ENCODE results near the gene MYH7. TPM values are rescaled to one million over a fixed set of nuclear protein-coding genes. Genes with fewer than 3 reads are reported as not detected.

MYH7 gene
- total and polyA plus RNA-seq, 4 donors, result 0.02 to 0.42 (median 0.04) TPM

DNA sequence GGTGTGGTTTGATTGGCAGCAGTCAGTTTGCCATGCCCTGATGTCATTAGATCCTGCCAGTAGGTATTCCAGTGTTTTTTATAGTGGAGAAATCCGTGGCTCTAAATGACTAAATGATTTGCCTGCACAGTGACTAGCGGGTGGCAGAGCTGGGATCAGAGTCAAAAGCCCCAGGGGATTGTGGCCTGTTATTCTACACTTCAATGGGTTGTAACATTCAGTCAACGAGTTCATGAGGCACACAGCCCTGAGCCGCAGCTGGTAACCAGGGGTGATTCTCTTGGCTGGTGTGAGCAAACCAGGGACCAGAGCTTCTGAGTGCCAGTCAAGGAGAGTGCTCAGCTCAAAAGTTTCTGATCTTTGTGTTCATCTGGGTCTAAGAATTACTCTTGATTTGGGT, 29.2 kb downstream of the MYH7 start (continued):
- no peak for TF ChIP-seq FOXA1 (IDR thresholded peaks at IDR 0.05)

DNA sequence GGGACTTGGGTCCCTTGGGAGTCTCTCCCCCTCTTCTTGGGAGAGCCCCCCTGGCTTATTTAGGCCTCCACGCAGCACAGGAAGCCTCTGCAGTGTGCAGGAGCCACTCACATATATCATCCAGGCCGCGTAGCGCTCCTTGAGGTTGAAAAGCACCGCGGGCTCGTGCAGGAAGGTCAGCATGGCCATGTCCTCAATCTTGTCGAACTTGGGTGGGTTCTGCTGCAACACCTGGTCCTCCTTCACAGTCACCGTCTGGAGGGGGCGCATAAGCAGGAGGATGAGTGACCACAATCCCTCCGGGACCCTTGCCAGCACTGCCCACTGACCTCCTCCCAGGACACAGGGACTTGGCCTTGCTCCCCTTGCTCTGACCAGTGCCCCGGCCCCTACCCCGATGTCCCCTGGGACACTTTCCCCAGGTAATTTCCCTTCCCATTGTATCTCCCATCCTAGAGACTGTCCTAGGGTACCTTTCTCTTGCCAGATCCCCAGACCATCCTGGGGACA, 29.9 kb downstream of the MYH7 start:
- Histone ChIP-seq H3K36me3 (ENCODE audit: control insufficient read depth in 4 of 4, insufficient read depth in 3 of 4, low read depth in 1 of 4, low read length in 3 of 4) (no peaks in the 10 kb centered on the region), H3K4me3 (ENCODE audit: low read depth in 1 of 3, low read length in 3 of 3) (no peak overlapping the region), H3K9ac (ENCODE audit: low read depth in 1 of 2, low read length in 2 of 2) (no peak overlapping the region), H3K9me3 (ENCODE audit: control insufficient read depth in 4 of 4, low read length in 3 of 4) (no peaks in the 10 kb centered on the region), H3K27me3 (ENCODE audit: control insufficient read depth in 4 of 4, insufficient read depth in 4 of 4, low read length in 3 of 4) (peaks cover 0 to 10% (median 5%) of the 10 kb centered on the region in 4 donors), H3K4me1 (ENCODE audit: control insufficient read depth in 4 of 4, insufficient read depth in 4 of 4, low read length in 3 of 4) (no peaks in the 10 kb centered on the region), H3K27ac (ENCODE audit: low read depth in 1 of 2, low read length in 2 of 2) (no peak overlapping the region)
- WGBS, result 87% methylated on average over 13 of the region's 13 CpGs
- no peak for DNase-seq (ENCODE audit: low spot score)
- TF ChIP-seq, protein P1, sequence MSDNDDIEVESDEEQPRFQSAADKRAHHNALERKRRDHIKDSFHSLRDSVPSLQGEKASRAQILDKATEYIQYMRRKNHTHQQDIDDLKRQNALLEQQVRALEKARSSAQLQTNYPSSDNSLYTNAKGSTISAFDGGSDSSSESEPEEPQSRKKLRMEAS (IDR thresholded peaks at IDR 0.05), result no peak

DNA sequence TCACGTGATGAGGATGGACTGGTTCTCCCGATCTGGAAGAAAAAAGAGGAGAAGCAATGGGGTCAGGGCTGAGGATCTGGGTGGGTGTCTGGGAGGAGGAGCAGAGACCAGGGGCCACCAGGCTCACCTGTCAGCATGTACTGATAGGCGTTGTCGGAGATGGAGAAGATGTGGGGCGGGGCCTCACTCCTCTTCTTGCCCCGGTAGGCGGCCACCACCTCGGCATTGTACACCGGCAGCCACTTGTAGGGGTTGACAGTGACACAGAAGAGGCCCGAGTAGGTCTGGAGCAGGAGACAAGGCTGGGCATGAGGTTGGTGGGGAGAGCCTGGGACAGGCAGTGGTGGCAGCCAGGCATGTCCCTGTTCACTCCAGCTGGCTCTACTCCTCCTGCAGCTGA, 30.4 kb downstream of the MYH7 start:
- no peak for DNase-seq (ENCODE audit: low spot score)
- no peaks in the 10 kb centered on the region for H3K9me3 ChIP-seq (ENCODE audit: control insufficient read depth in 4 of 4, low read length in 3 of 4)
- H3K27ac ChIP-seq (ENCODE audit: low read depth in 1 of 2, low read length in 2 of 2), result no peak overlapping the region
- TF ChIP-seq TAF1 (conservative IDR thresholded peaks at IDR 0.05) (no peak), FOXA1 (IDR thresholded peaks at IDR 0.05) (no peak), SP1 (IDR thresholded peaks at IDR 0.05) (no peak), HNF4G (IDR thresholded peaks at IDR 0.05) (no peak), YY1 (IDR thresholded peaks at IDR 0.05) (no peak), FOXA2 (IDR thresholded peaks at IDR 0.05) (no peak), JUND (IDR thresholded peaks at IDR 0.05) (no peak)
- TF ChIP-seq, protein P2, sequence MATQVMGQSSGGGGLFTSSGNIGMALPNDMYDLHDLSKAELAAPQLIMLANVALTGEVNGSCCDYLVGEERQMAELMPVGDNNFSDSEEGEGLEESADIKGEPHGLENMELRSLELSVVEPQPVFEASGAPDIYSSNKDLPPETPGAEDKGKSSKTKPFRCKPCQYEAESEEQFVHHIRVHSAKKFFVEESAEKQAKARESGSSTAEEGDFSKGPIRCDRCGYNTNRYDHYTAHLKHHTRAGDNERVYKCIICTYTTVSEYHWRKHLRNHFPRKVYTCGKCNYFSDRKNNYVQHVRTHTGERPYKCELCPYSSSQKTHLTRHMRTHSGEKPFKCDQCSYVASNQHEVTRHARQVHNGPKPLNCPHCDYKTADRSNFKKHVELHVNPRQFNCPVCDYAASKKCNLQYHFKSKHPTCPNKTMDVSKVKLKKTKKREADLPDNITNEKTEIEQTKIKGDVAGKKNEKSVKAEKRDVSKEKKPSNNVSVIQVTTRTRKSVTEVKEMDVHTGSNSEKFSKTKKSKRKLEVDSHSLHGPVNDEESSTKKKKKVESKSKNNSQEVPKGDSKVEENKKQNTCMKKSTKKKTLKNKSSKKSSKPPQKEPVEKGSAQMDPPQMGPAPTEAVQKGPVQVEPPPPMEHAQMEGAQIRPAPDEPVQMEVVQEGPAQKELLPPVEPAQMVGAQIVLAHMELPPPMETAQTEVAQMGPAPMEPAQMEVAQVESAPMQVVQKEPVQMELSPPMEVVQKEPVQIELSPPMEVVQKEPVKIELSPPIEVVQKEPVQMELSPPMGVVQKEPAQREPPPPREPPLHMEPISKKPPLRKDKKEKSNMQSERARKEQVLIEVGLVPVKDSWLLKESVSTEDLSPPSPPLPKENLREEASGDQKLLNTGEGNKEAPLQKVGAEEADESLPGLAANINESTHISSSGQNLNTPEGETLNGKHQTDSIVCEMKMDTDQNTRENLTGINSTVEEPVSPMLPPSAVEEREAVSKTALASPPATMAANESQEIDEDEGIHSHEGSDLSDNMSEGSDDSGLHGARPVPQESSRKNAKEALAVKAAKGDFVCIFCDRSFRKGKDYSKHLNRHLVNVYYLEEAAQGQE (IDR thresholded peaks at IDR 0.05), result no peak
- TF ChIP-seq, protein P3, sequence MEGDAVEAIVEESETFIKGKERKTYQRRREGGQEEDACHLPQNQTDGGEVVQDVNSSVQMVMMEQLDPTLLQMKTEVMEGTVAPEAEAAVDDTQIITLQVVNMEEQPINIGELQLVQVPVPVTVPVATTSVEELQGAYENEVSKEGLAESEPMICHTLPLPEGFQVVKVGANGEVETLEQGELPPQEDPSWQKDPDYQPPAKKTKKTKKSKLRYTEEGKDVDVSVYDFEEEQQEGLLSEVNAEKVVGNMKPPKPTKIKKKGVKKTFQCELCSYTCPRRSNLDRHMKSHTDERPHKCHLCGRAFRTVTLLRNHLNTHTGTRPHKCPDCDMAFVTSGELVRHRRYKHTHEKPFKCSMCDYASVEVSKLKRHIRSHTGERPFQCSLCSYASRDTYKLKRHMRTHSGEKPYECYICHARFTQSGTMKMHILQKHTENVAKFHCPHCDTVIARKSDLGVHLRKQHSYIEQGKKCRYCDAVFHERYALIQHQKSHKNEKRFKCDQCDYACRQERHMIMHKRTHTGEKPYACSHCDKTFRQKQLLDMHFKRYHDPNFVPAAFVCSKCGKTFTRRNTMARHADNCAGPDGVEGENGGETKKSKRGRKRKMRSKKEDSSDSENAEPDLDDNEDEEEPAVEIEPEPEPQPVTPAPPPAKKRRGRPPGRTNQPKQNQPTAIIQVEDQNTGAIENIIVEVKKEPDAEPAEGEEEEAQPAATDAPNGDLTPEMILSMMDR (IDR thresholded peaks at IDR 0.05; ENCODE audit: low read depth, low read length, missing input control), result no peak
- TF ChIP-seq, protein P1 (IDR thresholded peaks at IDR 0.05), result no peak
- H3K4me3 ChIP-seq (ENCODE audit: low read depth in 1 of 3, low read length in 3 of 3), result no peak overlapping the region
- H3K4me1 ChIP-seq (ENCODE audit: control insufficient read depth in 4 of 4, insufficient read depth in 4 of 4, low read length in 3 of 4), result no peaks in the 10 kb centered on the region
- no peaks in the 10 kb centered on the region for H3K36me3 ChIP-seq (ENCODE audit: control insufficient read depth in 4 of 4, insufficient read depth in 3 of 4, low read depth in 1 of 4, low read length in 3 of 4)
- H3K9ac ChIP-seq (ENCODE audit: low read depth in 1 of 2, low read length in 2 of 2), result no peak overlapping the region
- 71% methylated on average over 10 of the region's 10 CpGs for WGBS
- peaks cover 0 to 10% (median 5%) of the 10 kb centered on the region in 4 donors for H3K27me3 ChIP-seq (ENCODE audit: control insufficient read depth in 4 of 4, insufficient read depth in 4 of 4, low read length in 3 of 4)
